Left lobe of liver (tissue), 2 donors: ENCODE results near the gene TMEM231. TPM values are rescaled to one million over a fixed set of nuclear protein-coding genes. Genes with fewer than 3 reads are reported as not detected.
"Not testable (repeated sequence)": the region's sequence is repeated elsewhere in the genome, so short reads cannot be mapped to it uniquely, and the experiment has no call there.

ENCODE experiments used
- ATAC-seq: fragments of 200-7000 bp; cut with Tn5 transposase; one replicate; pipeline ENCODE4 v1.9.1; 2020; ENCODE audit warnings: mild to moderate bottlenecking, moderate library complexity
- DNase-seq: peaks from one replicate; pipeline ENCODE4 v3.0.0-alpha.2; 2020; ENCODE audit warnings: low spot score
- total RNA-seq: library from RNA; stranded (reverse); gene quantifications from one replicate; pipeline ENCODE4 v1.2.1, GENCODE V29; 2021
- donor health status: DM: no; HTN: no; CAD: no; lungs with moderate emphysema.
- donor health status: DM: no; HTN: yes; CAD: no.

Gene TMEM231, protein sequence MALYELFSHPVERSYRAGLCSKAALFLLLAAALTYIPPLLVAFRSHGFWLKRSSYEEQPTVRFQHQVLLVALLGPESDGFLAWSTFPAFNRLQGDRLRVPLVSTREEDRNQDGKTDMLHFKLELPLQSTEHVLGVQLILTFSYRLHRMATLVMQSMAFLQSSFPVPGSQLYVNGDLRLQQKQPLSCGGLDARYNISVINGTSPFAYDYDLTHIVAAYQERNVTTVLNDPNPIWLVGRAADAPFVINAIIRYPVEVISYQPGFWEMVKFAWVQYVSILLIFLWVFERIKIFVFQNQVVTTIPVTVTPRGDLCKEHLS
- 1.5 TPM for total RNA-seq

DNA sequence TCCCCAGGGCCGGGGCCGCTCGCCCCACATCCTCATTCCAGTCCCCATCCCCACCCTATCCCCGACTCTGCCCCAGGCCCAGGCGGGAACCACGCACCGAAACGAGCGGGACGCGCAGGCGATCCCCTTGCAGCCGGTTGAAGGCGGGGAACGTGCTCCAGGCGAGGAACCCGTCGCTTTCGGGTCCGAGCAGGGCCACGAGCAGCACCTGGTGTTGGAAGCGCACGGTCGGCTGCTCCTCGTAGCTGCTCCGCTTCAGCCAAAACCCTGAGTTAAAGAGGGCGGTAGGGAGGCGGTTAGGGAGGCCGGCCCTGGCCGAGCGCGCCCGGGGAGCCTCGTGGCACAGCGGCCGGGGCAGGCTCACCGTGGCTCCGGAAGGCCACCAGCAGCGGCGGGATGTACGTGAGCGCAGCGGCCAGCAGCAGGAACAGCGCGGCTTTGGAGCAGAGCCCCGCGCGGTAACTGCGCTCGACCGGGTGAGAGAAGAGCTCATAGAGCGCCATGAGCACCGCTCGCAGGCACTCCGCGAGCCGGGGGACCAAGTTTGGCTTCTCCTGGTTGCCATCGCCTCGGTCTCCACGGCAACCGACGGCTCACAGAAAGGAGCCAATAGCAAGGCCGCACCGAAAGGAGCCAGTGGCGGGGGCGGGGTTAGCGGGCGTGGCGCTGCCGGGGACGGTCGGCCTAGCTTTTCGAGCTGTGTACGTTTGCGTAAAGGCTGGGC lies at the start of gene TMEM231:
TSS of gene TMEM231 (minus strand) at position 546 of the 724 bp plus-strand sequence. CDS start at position 503, 43 bp downstream.
- ATAC-seq (peak; percentile 96), DNase-seq (peak; percentile 96)

DNA sequence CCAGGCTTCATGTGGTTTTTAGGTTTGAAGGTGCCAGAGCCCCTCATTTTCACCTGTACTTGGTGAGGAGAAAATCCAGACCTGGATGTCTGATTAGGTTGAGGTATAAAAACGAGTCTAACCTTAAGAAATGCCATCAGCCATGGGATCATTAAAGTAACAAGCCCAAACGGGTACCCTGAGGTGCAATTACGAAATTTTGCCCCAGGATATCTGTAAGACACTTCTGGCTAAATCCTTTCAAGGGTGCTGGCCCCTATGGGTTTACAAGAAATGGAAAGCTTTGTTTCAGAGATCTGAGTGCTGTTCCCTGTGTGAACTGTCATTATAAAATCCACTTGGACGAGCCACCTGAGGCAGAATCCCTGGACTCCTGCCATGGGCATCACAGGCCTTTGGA lies 47.2 kb upstream of the TMEM231 start:
- ATAC-seq, result no peak

DNA sequence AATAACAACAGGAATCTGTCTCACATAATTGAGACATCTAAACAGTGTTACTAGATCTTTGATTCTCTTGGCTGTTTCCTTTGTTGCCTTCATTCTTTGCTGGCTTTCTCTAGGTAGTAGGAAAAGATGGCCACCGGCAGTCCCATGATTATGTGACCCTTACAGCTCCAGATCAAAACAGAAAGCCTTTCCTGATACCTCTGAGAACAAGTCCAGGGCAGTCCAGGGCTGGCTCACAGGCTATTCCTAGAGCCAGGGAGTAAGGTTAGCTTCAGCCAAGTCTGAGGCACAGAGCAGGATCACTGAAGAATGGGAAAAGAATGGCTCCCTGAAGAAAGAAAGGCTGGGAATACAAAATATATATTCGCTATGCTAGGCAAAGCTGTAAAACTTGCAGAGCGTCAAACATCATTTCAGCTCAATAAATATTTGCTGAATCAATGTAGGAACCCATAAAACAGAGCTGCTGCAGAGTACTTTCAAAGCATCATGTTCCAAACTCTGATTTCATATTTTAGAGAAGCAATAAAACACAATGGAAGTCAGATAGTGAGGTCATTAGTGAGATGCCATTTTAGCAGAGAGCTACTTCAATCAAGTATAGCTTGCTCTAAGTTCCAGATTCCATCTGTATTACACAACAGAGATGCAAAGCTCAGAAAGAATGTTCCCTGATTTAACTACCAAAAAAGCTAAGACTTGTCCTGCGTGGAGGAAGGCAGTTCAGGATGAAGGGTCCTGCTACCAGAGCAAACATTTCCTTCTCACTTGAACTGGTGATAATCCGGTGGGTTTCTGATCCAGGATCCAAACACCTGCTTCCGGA lies 43.6 kb upstream of the TMEM231 start:
- DNase-seq, result no peak
- no peak for ATAC-seq

More for the DNA sequence above, 47.2 kb upstream of the TMEM231 start:
- DNase-seq, result no peak

DNA sequence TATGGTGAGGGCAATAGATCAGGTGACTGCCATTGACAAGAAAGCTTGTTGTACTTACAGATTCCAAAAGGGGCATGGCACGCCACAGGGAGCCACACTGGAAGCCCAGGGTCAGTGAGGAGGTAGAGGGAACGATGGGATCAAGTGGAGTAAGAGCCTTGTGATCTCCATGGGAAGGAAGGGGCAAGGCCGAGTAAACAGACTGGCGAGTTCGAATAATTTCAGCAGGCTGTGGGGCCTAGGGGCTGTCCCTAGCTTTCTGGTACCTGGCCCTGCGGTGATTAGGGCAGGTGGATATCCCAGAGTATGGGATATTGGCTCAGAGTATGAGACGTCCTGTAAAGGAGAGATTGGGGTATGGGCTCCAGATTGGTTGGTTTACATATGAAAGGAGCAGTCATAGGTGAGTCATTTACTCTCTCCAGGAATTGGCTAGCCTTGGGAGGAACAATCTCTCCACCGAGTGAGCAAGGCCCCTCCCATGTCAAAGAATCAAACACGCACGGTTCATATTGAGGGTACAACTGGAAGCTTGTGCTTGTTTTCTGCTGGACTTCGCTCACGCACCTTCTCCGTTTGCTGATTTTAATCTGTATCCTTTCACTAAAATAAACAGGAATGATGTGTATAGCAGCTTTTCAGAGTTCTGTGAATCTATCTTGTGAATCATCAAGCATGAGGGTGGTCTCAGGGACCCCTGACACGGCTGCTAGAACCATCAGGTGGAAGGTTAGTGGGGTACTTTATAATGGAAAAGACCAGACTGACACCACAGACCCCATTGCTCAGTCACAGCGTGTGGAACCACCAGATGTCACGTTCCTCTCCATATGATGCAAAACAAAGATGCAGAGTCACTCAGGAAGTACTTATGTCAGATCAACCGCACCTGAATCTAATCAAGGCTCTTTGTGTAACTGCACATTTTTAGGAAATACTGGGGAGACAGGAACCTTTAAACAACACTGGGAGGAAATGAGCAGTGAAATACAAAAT lies 38.1 kb upstream of the TMEM231 start:
- DNase-seq, result no peak
- no peak for ATAC-seq

DNA sequence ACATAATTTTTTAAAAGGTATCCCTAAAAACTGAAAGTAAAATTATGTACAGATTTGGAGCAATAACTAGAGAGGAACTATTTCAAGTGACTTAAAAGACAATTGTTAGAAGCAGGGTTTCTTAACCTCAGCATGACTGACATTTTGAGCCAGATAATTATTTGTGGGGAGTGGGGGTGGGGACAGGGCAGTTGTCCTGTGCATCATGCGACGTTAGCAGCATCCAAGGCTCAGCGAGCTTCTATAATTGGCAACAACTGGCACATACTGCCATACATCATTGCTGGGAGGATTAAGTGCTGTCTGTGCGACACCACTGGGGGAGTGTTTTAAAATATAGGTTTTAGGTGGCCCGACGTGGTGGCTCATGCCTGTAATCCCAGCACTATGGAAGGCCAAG lies 37.3 kb upstream of the TMEM231 start:
- ATAC-seq, result no peak
- DNase-seq, result no peak

DNA sequence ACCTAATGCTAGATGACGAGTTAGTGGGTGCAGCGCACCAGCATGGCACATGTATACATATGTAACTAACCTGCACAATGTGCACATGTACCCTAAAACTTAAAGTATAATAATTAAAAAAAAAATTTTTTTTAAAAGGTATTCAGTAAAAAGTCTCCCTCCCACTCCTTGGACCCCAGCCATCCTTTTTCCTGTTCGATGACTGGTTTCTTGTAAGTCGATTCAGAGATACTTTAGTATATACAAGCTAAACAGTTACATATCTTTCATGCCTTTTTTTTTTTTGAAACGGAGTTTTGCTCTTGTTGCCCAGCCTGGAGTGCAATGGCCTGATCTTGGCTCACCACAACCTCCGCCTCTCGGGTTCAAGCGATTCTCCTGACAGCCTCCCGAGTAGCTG lies 35.9 kb upstream of the TMEM231 start:
- DNase-seq, ATAC-seq: not testable (repeated sequence)

DNA sequence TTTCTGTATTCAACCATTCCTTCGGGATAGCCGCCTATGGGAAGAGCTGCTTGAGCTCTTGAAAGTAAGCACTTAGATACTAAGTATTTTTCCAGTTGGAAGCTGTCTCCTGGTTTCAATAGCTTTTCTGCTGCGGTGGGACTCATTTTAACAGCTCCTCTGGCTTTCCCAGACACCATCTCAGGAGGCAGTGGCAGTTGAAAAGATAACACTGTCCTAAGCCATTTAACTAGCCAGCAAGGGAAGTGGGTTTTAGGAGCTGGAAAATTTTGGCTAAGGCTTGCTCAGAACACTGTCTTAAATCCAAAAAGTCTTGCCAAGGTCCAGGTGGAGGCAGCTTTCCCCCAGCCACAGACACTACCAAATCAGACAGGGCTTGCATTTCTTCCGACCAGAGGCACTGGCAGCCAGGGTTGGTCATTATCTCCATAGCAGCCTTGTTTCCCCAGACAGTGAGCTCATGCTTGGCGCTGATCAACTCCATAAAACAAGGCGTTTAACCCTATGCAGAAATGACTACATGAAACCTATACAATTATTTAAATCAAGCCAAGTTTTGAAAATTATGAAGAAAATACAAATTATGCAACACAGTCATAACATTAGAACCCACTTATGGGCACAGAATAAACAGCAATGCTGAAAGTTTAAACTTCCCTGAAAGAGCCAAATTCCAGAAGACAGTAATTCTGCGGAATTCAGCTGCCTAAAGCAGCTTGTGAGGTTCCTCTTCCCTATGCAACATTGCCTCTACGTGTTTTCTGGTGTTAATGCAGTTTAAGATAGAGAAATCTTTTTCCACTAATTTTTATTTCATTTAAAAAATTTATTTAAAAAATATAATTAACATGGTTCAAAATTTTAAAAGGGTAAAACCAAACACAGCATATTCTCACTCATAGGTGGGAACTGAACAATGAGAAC lies 35.1 kb upstream of the TMEM231 start:
- ATAC-seq (no peak), DNase-seq (no peak)

DNA sequence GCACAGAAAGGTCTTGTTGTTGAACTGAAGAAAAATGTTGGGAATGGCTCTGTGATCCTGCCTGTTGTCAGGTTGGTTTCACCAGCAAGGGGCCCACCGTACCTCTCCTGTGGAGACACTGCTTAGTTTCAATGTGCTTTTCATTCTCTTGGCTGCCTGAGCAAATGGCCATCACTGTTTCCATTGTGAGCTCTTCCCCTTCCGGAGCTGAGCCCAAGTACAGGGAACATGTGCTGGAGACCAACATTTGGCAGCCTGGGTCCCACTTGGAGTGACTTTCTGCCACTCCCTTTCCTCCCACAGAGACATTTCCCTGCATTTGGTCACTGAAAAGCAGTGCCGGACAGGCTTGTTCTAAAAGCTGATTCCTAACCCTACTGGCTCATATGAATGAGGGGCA lies 33.3 kb upstream of the TMEM231 start:
- ATAC-seq (no peak), DNase-seq (no peak)

DNA sequence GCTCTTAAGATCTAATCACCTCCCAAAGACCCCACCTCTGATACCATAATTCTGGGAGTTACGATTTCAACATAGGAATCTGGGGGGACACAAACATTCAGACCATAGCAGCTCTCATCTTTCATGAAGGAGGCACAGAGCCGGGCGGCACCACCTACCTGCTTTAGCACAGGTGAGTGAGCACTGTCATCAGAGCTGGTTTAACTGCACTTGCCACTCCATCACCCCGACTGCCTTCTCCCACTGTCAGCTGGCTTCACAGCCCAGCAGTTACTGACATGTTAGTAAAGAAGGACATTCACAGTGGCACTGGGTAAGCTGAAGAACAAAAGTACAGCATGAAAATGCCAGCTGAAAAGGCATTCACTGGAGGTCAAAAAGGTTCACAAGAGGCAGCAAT lies 32.7 kb upstream of the TMEM231 start:
- no peak for ATAC-seq
- no peak for DNase-seq

DNA sequence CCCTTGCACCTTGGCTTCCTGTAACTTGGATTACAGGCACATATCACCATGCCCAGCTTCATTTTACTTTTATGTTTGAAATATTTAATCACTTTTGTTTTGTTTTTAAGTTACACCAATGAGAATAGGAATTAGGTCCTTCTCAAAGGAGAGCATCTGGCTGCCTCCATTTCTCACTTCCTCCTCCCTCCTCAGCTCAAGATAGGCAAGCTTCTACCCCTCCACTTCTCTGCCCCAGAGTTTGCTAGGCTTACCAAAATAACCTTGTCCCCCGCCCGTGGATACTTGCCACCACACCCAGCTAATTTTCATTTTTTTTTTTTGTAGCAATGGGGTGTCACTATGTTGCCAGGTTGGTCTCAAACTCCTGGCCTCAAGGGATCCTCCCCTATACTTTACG lies 28.1 kb upstream of the TMEM231 start:
- DNase-seq (no peak), ATAC-seq (no peak)

DNA sequence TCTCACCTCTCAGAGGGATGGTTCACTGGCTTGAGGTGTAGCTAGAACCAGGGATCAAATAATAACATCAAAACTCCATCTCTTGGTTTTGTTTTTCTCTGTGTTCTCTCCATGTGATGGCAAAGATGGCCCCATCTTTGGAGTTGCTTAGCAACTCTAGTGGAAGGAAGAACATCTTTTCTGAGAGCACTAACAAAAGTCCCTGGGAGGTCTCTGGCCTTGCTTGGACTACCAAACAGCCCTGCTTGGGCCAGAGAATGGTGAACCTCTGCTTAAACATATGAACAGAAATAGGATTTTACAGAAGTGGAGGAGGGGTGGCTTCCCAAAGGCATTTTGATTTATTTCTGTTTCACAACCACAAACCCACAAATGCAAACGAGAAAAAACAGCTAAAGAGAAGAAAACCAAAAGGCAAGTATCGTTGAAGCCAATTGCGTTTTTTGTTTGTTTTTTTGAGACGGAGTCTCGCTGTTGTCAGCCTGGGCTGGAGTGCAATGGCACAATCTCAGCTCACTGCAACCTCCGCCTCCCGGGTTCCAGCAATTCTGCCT lies 23.3 kb upstream of the TMEM231 start:
- DNase-seq (no peak), ATAC-seq (no peak)

DNA sequence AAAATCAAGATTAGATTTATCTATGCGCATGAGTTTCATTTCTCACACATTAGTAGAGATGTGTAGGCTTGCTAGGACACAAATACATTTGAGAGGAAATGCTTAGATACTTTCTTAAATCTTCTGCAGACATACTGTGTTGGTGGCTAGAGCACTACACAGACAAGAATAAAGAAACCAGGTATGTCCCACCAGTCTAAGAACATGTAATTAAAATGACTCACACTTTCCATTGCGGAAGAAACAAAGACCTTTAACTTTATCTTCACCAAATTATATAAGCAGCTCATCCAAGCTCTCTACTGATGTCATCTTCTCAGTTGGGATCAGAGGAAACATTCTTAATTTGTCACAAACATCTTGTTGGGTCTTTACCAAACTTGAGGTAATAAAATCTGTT lies 22.7 kb upstream of the TMEM231 start:
- DNase-seq, result no peak
- ATAC-seq, result no peak

DNA sequence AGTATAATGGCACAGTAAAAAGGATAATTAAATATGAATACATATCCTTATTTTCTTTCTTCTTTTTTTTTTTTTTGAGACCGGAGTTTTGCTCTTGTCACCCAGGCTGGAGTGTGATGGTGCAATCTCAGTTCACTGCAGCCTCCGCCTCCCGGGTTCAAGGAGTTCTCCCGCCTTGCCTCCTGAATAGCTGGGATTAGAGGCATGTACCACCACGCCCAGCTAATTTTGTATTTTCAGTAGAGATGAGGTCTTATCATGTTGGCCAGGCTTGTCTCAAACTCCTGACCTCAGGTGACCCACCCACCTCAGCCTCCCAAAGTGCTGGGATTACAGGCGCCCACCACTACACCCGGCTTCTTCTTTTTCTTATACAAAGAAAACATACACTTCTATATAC lies 22.2 kb upstream of the TMEM231 start:
- DNase-seq, result no peak
- no peak for ATAC-seq

DNA sequence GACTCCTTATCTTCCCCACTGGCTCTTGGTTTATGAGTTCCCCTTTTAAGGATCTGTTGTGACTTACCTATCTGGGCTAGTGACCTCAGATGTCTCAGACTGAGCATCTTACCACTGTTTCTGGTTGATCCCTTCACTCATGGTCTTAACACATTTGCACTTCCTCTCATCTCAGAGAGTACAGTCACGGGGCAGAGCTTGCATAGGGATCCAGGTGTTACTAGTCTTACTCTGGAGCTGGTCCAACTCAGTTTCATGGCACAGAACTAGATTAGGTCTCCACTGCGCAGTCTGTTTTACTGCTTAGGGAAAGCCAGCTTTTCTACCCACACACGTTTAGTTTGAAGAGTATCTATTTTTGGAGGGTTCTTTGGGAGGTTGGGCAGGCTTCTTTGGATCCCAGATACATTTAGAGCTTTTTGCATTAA lies 20.3 kb upstream of the TMEM231 start:
- DNase-seq, result no peak
- no peak for ATAC-seq

DNA sequence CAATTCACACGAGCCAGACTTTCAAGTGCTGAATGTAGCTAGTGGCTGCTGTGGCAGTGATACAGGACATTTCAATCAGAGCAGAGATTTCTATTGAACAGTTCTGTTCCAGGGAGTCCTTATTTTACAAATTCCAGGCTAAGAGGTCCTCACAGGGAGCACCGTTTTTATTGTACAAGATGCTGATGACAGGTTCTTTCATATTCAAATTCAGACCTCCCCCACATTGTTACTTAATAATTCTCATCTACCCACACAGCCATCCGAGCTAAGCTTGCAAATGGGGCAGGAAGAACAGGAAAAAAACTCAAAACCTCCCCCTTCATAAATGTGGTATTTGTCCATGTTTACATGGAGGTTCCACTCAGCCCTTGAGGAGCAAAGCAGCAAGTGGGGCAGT lies 19.9 kb upstream of the TMEM231 start:
- no peak for ATAC-seq
- no peak for DNase-seq

DNA sequence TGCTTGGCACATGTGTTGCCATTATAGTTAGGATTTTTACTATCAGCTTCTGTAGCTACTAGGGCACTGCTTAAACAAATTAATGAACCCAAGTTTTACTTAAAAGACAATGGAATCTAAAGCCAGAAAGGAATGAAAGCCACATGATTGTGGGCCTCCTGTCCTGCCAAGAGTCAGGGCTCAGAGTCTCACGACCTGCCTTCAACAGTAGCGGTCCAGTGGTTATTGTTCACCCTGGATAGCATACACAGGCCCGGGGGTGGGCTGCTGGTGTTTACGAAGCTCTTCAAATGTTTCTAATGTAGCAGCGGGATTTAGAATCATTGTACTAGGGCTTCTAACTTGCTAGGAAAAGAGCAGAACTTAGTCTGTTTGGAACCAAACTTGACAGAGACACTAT lies 17.9 kb upstream of the TMEM231 start:
- DNase-seq (no peak), ATAC-seq (no peak)

DNA sequence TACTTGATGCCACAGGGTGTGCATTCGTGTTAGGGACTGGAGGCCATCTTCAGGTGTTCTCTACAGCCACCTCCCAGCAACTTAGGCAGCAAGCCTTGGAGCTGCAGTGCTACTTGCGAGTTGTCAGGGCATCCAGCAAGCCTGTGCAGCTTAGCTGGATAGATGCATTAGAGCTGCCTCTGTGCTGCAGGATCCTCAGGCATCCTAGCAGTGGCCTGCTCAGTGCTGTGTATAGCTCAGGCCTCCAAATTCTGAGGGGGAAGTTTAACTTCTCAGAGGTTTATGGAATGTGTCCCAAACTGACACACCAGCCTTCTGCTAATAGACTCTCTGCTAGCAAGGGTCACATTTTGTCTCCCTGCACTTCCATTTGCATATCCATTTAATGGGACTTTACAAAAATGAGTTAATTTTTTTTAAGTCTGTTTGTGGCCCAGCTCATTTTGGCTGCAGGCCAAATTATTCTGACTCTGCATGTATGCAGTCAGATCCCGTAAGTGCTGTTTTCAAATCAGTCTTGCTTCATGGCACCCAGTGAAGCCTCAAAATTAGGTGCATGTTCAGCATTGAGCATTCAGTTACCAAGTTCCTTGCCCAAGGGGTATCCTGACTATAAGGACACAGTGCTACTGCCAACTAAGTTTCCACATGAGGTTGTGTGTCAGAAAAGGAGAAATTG lies 17.0 kb upstream of the TMEM231 start:
- no peak for DNase-seq
- ATAC-seq, result no peak

DNA sequence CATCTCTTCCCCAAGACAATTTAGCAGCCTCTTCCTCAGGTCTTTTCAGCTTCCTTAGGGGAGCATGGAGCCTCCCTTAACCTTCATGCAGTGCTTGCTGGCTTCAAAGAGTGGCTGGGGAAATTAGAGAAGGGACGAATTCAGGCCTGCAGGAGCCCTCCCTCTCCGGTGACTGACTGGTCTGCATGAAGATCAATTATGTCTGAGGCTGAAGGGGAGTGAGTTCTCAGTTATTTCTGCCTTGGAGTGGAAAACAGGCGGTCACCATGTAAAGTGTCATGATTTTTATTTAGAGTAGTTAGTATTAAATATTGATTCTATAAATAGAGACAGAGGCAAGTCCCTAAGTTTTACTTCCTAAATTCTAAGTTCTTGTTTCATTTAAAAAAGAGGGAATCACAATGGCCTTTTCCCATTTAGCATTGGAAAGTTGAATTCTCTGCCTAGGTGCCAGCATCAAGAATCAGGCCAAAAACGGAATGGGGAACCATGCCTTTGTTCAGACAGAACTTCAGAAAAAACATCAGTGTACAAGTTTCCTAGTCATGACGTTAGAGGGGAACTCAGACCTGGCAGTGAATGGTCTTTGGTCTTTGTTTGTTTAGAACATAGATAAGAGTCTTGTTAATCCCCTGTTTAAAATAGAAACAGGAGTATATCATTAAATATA lies 14.5 kb upstream of the TMEM231 start:
- DNase-seq, result no peak
- no peak for ATAC-seq
